Fibroblast of skin of scalp (primary cell): ENCODE results near the gene LBR.

ENCODE experiments used
- DNase-seq: peaks from one replicate; pipeline ENCODE4 v3.0.0-alpha.2; 2013

The LBR gene

DNA sequence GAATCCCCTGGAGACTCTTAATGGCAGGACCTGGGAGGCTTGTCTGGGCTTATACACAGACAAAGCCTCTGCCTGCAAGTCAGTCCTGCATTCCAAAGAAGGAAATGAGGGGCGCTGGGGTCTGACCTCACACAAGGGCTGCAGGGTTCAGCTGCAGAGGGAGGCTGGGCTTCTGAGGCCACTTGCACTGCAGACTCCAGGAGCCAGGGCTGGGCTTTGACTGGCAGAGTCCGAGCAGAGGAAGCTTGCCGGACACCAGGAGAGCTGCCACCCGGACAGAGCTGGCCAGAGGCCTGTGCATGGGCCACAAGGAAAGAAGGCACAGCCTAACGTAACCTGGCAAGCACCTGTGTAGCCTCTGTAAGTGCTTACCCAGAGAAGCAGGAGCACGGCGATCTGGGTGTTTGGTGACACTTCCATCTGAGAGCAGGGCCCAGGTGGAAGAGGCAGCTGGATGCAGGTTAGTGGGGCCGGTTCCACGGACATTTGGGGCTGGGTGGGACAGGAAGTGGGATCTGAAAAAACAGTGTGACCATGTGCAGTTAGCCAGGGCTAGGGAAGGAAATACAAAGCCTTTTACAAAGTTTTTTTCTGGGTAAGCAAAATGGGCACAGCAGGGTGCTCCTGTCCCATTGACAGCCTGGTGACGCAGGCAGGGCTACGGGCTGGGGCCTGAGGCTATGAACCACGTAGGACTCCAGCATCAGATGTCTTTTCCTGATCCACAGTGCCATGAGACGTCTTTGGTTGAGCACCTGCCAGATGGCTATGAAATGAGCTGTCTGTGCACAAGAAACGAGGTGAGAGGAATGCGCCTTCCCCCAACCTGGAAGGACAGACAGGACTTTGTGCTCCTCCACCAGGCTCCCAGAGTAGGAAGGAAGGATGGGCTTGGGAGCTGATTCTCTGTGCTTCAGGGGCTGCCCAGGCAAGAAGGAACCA, 37.3 kb upstream of the LBR start:
- no peak for DNase-seq

GRCh38 chr1:225462714-225463574, 35.1 kb upstream of the LBR start:
- DNase-seq: no peak

GRCh38 chr1:225462429-225462713, 34.5 kb upstream of the LBR start:
- no peak for DNase-seq

DNA sequence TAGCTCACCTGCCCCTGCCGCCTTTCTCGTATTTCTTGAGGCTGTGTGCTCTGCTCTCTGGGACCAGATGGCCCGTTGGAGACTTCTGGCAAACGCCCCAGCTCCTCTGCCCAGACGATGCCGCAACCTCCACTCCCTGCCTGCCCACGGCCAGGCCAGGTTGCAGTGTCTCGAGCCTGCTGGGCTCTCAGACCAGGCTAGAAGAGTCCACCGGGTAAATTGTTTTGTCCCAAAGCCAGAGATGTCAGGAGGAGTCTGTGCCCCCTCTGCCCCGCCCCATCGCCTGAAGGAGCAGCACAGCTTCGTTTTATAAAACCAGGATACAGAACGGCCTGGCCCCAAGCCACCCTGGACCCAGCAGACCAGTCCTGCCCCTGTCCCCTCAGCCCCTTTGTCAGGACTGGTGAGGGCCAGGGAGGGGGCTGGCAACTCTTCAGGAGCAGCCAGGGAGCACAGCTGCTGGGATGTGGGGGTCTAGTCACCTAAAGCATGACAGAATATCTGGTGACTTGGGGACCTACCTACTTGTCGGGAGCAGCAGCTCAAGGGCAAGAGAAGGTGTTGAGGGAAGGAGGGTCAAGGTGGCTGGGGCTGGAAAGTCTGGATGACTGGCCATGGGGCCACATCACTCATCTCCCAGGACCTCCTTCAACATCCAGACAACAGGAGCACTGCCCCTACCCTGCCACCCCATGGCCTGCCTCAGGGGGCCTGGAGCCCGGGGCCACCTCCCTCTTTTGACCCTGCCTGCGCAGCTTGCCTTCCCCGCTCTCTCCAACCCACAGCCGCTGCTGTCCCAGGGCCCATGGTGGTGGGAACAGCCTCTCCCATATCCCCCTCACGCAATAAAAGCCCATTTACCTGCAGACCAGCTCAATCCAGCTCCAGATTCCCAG, 33.9 kb upstream of the LBR start:
- no peak for DNase-seq

- DNase-seq: no peak
Measured at GRCh38 chr1:225460737-225461532, 33.1 kb upstream of the LBR start.

DNA sequence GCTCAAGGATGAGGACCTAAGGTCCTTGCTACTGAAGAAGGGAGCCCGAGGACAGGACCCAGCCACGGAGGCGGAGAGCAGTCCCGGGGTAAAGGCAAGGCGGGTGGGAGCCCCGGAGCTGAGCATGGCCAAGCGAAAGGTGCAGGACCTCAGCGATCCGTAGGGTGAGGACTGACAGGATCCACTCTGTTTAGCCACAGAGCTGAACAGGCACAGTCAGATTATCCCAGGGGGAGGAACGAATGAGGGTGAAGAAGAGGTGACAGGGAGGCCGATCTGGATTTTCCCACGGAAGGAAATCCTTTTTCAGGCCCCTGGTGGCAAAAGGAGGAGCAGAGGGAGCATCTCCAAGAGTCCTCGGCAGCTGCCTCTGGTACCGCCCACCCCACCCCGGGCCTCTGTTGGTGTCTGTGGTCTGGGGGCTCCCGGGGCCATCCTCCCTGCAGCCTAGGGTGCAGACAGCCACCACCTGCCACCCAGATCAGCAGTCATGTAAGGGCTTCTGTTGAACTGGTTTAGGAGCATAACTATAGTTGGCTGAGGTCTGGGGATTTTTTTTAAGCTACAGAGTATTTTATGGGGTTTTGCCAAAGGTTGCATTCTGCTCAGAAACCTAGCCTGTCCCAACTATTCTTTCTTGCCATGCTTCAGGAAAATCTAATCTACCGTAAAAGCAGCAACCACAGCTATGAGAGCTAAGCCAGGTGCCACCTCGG, 32.3 kb upstream of the LBR start:
- no peak for DNase-seq

- DNase-seq: peak; percentile 69
Measured at GRCh38 chr1:225458222-225458631, 30.4 kb upstream of the LBR start.

DNA sequence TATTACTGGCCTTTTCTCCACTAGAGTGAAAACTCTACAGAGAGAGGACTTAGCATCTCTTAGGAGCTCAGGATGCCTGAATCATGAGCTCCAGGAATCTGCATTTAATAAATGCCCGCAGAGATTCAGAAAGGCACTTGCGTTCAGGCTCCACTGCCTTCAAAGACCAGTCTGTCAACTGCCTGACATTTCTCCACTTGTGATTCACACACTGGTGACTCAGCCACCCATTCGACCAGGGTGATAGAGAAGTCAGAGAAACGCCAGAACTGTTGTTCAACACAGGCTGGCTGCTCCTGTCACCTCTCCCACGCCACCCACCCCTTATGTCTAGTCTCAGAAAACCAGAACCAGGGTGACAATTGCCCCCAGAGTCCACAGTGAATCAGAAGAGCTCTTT, 26.9 kb upstream of the LBR start:
- peak; percentile 75 for DNase-seq

GRCh38 chr1:225453797-225454648, 26.2 kb upstream of the LBR start:
- DNase-seq: no peak

- no peak for DNase-seq
Measured at GRCh38 chr1:225451840-225452515, 24.1 kb upstream of the LBR start.

- DNase-seq: no peak
Measured at GRCh38 chr1:225451340-225451739, 23.5 kb upstream of the LBR start.

DNA sequence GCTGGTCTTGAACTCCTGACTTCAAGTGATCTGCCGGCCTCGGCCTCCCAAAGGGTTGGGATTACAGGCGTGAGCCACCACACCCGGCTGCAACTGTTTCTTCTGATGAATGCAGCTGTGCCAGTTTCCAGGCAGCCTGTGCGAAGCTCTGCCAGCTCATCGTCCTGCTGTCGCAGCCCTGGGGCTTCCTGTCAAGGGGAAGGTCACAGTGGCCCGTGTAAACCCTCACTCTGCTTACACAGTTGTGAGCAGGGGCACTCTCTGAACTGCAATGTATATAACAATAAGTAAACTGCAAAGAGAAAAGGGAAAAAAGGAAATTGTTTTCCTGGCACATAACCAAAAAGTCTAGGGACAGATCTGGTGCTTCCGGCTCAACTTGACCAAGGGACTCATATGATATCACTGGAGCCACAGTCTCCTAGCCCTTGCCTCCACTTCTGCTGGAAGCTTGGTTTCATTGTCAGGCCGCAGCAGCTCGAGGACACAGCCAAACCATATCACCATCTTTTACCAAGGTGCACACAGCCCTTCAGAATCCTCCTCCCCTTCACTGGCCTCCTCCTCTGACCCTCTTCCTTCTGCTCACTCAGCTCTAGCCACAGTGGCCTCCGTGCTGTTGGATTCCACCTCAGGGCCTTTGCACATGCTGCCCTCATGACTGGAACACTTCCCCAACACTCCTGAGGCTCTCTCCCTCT, 22.8 kb upstream of the LBR start:
- DNase-seq: no peak

DNA sequence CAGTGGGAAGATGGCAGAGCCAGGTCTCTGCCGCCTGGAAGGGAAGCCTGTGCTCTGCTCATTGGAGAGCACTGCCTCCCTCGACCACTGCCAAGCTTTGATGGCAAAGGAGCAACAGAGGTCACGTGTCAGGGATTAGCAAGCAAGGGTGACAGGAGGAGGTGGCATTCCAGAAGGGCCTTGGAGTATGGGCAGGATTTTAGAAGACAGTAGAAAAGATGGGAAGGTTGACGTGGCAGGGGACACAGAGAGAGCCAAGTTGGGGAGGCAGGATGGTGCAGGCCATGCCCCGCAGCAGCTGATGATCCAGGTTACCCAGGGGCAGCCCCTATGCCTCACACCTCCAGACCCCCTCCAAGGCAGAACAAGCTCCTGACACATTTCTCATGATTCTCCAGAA, 21.9 kb upstream of the LBR start:
- no peak for DNase-seq

DNA sequence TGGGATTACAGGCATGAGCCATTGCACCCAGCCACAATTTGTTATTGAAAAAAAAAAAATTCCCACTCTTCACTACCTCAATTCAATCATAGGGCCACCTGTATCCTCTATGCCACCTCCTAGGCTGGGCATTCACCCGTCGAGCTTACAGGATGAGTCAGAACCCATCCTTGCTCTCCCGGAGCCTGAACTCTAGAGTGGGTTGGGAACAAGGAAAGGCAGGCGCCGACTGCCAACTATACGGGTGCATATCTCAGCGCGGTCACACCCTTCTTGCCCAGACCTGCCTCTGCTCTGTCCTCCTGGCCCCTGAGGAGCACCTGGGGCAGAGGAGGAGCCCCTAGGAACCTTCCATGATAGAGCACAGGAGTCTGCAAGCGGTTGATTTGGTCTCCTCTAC, 21.4 kb upstream of the LBR start:
- no peak for DNase-seq

GRCh38 chr1:225448146-225448805, 20.4 kb upstream of the LBR start:
- no peak for DNase-seq

DNA sequence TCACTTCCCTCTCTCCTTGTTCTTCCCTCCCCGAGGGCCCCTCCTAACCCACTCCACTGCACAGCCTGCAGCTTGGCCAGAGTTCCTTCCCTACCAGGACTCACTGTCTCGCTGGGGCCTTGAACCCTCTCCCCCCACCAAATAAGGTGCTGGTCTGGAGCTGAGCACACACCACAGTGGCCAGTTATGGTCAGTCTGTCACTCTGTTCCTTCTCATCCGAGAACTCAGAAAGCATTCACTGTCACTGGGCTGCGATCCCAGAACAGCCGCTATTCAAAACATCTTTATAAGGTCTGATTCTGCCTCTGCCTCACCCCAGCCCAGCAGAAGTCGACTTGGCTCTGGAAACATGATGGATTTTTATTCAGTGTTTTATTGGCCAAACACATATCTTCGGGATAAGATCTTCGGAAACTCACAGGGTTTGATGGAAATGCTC, 19.8 kb upstream of the LBR start:
- DNase-seq: peak; percentile 36

GRCh38 chr1:225446981-225447615, 19.3 kb upstream of the LBR start:
- DNase-seq: no peak

DNA sequence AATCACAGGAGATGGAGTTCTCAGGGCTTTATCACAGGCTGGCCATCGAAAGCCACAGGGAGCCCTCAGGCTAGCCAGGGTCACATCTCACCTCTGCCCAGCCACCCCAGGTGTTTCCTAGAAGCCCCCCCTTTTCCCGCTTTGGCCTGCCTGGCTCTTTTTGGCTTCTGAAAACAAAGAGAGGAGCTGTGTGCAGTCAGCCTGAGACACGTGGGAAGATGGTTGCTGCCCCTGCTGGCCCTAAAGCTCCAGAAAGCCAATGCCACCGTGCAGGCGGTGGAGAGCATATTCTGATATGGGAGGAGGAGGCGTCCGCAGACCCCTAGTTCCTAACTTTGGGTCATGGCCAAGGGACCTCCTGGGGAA, 18.7 kb upstream of the LBR start:
- DNase-seq: no peak
